ENCODE measurements around the gene PDE11A. TPM values are rescaled to one million over a fixed set of nuclear protein-coding genes. Genes with fewer than 3 reads are reported as not detected.

Gene PDE11A
- total RNA-seq, 1 experiment from 2014 or later: 0.61 TPM

DNA sequence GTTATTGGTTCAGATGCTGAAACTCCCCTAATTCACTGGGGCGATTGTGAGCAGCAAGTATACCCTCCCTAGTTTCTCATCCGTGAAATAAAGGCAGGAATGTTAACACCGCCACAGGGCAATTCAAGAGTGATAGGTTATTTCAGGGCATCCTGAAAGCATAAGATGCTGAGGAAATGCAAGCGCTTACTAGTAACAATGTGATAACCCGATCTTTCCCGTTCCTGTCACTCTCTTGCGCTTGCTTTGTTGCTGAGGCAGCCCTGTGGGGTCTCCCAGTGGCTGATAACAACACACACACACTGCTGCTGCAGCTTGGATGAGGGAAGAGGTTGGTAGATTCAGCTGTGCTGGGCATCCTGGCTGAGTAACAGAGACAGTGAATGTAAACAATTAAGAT lies 420.7 kb downstream of the PDE11A start:
- Histone ChIP-seq H2AFZ (ENCODE audit: low read depth, low read length, poor library complexity, severe bottlenecking) (no peak overlapping the region), H3K9me2 (ENCODE audit: insufficient read depth) (no peaks in the 10 kb centered on the region), H3K79me2 (ENCODE audit: insufficient read depth, low read length) (no peaks in the 10 kb centered on the region), H3K4me2 (ENCODE audit: low read length) (no peak overlapping the region), H3K4me3 (replicated peaks in 1 of 2; ENCODE audit: low read depth in 1 of 2, low read length in 2 of 2) (no peak overlapping the region), H3K4me1 (ENCODE audit: control insufficient read depth in 1 of 2, insufficient read depth in 2 of 2, low read length in 2 of 2) (no peaks in the 10 kb centered on the region), H3K27ac (ENCODE audit: low read depth, low read length) (no peak overlapping the region), H3K27me3 (ENCODE audit: insufficient read depth, low read length) (no peaks in the 10 kb centered on the region), H3K36me3 (ENCODE audit: control insufficient read depth in 1 of 2, insufficient read depth in 2 of 2, low read length in 2 of 2) (no peaks in the 10 kb centered on the region), H4K20me1 (ENCODE audit: insufficient read depth) (no peaks in the 10 kb centered on the region), H3K9ac (ENCODE audit: low read length) (no peak overlapping the region), H3K9me3 (ENCODE audit: control insufficient read depth in 1 of 2, insufficient read depth in 1 of 2, low read depth in 1 of 2, low read length in 2 of 2) (no peaks in the 10 kb centered on the region)
- intact Hi-C loops (cut with micrococcal nuclease): no loop called here
- ChIA-PET POLR2A (no interaction called here), RAD21 (ENCODE audit: low non-redundant PET in 1 of 2, low total read pairs in 2 of 2, uncharacterized antibody in 2 of 2, unreplicated experiment in 2 of 2) (no interaction called here), CTCF (no interaction called here)
- DNase-seq (ENCODE audit: low read depth, low spot score) (no peak), ATAC-seq (no peak)
- BruUV-seq (replicated peaks): no TSS peak
- TF ChIP-seq SP1 (IDR thresholded peaks at IDR 0.05; ENCODE audit: low read depth) (no peak), ZFX (IDR thresholded peaks at IDR 0.05) (no peak), JUND (IDR thresholded peaks at IDR 0.05) (no peak), CEBPB (IDR thresholded peaks at IDR 0.05; ENCODE audit: low read depth) (no peak), ZNF274 (IDR thresholded peaks at IDR 0.05; ENCODE audit: low read depth, low read length) (no peak), YY1 (IDR thresholded peaks at IDR 0.05; ENCODE audit: extremely low read depth, insufficient replicate concordance, low read depth, low read length) (no peak), SRF (IDR thresholded peaks at IDR 0.05; ENCODE audit: low read depth) (no peak), CBX3 (IDR thresholded peaks at IDR 0.05; ENCODE audit: low read depth) (no peak), RAD21 (IDR thresholded peaks at IDR 0.05; ENCODE audit: low read depth) (no peak), POLR2AphosphoS5 (IDR thresholded peaks at IDR 0.05; ENCODE audit: low read depth, low read length) (no peak), EZH2phosphoT487 (IDR thresholded peaks at IDR 0.05; ENCODE audit: borderline replicate concordance) (no peak), SIN3A (IDR thresholded peaks at IDR 0.05; ENCODE audit: low read depth) (no peak), TCF7L2 (IDR thresholded peaks at IDR 0.05; ENCODE audit: borderline replicate concordance, extremely low read depth, insufficient read depth, insufficient read length) (no peak), EZH2 (IDR thresholded peaks at IDR 0.05) (no peak)
- TF ChIP-seq, protein P1, sequence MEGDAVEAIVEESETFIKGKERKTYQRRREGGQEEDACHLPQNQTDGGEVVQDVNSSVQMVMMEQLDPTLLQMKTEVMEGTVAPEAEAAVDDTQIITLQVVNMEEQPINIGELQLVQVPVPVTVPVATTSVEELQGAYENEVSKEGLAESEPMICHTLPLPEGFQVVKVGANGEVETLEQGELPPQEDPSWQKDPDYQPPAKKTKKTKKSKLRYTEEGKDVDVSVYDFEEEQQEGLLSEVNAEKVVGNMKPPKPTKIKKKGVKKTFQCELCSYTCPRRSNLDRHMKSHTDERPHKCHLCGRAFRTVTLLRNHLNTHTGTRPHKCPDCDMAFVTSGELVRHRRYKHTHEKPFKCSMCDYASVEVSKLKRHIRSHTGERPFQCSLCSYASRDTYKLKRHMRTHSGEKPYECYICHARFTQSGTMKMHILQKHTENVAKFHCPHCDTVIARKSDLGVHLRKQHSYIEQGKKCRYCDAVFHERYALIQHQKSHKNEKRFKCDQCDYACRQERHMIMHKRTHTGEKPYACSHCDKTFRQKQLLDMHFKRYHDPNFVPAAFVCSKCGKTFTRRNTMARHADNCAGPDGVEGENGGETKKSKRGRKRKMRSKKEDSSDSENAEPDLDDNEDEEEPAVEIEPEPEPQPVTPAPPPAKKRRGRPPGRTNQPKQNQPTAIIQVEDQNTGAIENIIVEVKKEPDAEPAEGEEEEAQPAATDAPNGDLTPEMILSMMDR (IDR thresholded peaks at IDR 0.05 in 2 of 3, conservative IDR thresholded peaks at IDR 0.05 in 1 of 3; ENCODE audit: borderline replicate concordance in 1 of 3, insufficient read depth in 1 of 3, low read depth in 2 of 3, low read length in 2 of 3): no peak
- TF ChIP-seq, protein P2, sequence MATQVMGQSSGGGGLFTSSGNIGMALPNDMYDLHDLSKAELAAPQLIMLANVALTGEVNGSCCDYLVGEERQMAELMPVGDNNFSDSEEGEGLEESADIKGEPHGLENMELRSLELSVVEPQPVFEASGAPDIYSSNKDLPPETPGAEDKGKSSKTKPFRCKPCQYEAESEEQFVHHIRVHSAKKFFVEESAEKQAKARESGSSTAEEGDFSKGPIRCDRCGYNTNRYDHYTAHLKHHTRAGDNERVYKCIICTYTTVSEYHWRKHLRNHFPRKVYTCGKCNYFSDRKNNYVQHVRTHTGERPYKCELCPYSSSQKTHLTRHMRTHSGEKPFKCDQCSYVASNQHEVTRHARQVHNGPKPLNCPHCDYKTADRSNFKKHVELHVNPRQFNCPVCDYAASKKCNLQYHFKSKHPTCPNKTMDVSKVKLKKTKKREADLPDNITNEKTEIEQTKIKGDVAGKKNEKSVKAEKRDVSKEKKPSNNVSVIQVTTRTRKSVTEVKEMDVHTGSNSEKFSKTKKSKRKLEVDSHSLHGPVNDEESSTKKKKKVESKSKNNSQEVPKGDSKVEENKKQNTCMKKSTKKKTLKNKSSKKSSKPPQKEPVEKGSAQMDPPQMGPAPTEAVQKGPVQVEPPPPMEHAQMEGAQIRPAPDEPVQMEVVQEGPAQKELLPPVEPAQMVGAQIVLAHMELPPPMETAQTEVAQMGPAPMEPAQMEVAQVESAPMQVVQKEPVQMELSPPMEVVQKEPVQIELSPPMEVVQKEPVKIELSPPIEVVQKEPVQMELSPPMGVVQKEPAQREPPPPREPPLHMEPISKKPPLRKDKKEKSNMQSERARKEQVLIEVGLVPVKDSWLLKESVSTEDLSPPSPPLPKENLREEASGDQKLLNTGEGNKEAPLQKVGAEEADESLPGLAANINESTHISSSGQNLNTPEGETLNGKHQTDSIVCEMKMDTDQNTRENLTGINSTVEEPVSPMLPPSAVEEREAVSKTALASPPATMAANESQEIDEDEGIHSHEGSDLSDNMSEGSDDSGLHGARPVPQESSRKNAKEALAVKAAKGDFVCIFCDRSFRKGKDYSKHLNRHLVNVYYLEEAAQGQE (IDR thresholded peaks at IDR 0.05; ENCODE audit: low read depth): no peak
- TF ChIP-seq, protein P3, sequence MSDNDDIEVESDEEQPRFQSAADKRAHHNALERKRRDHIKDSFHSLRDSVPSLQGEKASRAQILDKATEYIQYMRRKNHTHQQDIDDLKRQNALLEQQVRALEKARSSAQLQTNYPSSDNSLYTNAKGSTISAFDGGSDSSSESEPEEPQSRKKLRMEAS (IDR thresholded peaks at IDR 0.05): no peak
- TF ChIP-seq, protein P4, sequence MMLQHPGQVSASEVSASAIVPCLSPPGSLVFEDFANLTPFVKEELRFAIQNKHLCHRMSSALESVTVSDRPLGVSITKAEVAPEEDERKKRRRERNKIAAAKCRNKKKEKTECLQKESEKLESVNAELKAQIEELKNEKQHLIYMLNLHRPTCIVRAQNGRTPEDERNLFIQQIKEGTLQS (IDR thresholded peaks at IDR 0.05): no peak
